Smooth muscle cell (in vitro differentiated cells): ENCODE results near the gene CD164. TPM values are rescaled to one million over a fixed set of nuclear protein-coding genes. Genes with fewer than 3 reads are reported as not detected.
A peak's percentile ranks its signal among the peaks of the same experiment; 100 is the strongest.

Source experiments
- DNase-seq: peaks from one replicate; lab custom pipeline; 2025; ENCODE audit not compliant: unreplicated experiment; lab: John Stamatoyannopoulos, UW
- H2AFZ ChIP-seq: fragments of 200-600 bp; sonication (generic); 2 replicates; pipeline ENCODE4 v1.6.0; 2016; ENCODE audit warnings: antibody characterized with exemption, low read depth, mild to moderate bottlenecking
- H3F3A ChIP-seq: fragments of 200-600 bp; sonication (generic); 2 replicates; pipeline ENCODE4 v1.6.0; 2017; ENCODE audit warnings: antibody characterized with exemption, low read depth
- H3K27ac ChIP-seq: fragments of 200-600 bp; sonication (generic); 2 replicates; pipeline ENCODE4 v1.5.1; 2016; ENCODE audit warnings: low read depth, mild to moderate bottlenecking
- H3K27me3 ChIP-seq: fragments of 200-600 bp; sonication (generic); 2 replicates; pipeline ENCODE4 v1.6.1; 2016; ENCODE audit warnings: low read depth, mild to moderate bottlenecking
- H3K36me3 ChIP-seq: fragments of 200-600 bp; sonication (generic); 2 replicates; pipeline ENCODE4 v1.5.1; 2016; ENCODE audit warnings: low read depth
- H3K4me1 ChIP-seq: fragments of 200-600 bp; sonication (generic); 2 replicates; pipeline ENCODE4 v1.5.1; 2016; ENCODE audit warnings: low read depth
- H3K4me2 ChIP-seq: fragments of 200-600 bp; sonication (generic); 2 replicates; pipeline ENCODE4 v1.6.0; 2016; ENCODE audit warnings: mild to moderate bottlenecking
- H3K4me3 ChIP-seq: fragments of 200-600 bp; sonication (generic); 2 replicates; pipeline ENCODE4 v1.5.1; 2016; ENCODE audit warnings: mild to moderate bottlenecking
- H3K79me2 ChIP-seq: fragments of 200-600 bp; sonication (generic); 2 replicates; pipeline ENCODE4 v1.6.0; 2016; ENCODE audit warnings: low read depth, mild to moderate bottlenecking
- H3K9ac ChIP-seq: fragments of 200-600 bp; sonication (generic); 2 replicates; pipeline ENCODE4 v1.6.0; 2016; ENCODE audit warnings: low read depth
- H3K9me3 ChIP-seq: fragments of 200-600 bp; sonication (generic); replicated peaks from 2 replicates; pipeline ENCODE4 v1.5.1; 2016; ENCODE audit warnings: low read depth
- H4K20me1 ChIP-seq: fragments of 200-600 bp; sonication (generic); 2 replicates; pipeline ENCODE4 v1.6.0; 2016; ENCODE audit warnings: low read depth
- WGBS: methylation state at CpG from one replicate; pipeline ENCODE4 v1.1.7; 2016; ENCODE audit warnings: low lambda C conversion rate; 5-methylcytosine and 5-hydroxymethylcytosine counted together
- polyA plus RNA-seq: library from polyadenylated mRNA; unstranded; fragments of >200 nt; fragmentation: Nextera tagmentation; extraction: Ambion mirVana; gene quantifications from 2 replicates; pipeline ENCODE4 v1.2.1, GENCODE V29; 2016
- total RNA-seq: library from RNA; depleted of rRNA; stranded (reverse); fragments of >200 nt; gene quantifications from 2 replicates; pipeline ENCODE4 v1.2.3, GENCODE V29; 2014
- TF ChIP-seq, protein P1 (sequence below): fragments of 200-600 bp; sonication (generic); IDR thresholded peaks from 2 replicates; pipeline ENCODE4 v1.5.1; 2017; ENCODE audit warnings: borderline replicate concordance, mild to moderate bottlenecking, antibody characterized with exemption; ENCODE audit not compliant: insufficient read depth, poor library complexity, severe bottlenecking

The CD164 gene
- total RNA-seq: 495 and 529 TPM in 2 replicates
- 272 and 305 TPM in 2 replicates for polyA plus RNA-seq

GRCh38 chr6:109381747-109382575 lies at the start of gene CD164:
Gene CD164 (minus strand): TSS chr6:109382467. CDS start chr6:109382378, 89 bp downstream.
- Histone ChIP-seq H3K36me3 (peaks cover 4% of the 10 kb centered on the region), H3F3A (no peaks in the 10 kb centered on the region), H3K9ac (peak within 1 kb of the TSS; percentile 98), H3K27me3 (no peaks in the 10 kb centered on the region), H3K4me2 (peak within 1 kb of the TSS; percentile 93), H3K9me3 (no peaks in the 10 kb centered on the region), H3K4me1 (peaks cover 26% of the 10 kb centered on the region), H3K4me3 (peak within 1 kb of the TSS; percentile 62), H3K27ac (peak within 1 kb of the TSS; percentile 98), H2AFZ (peak within 1 kb of the TSS; percentile 87), H4K20me1 (peaks cover 48% of the 10 kb centered on the region), H3K79me2 (peaks cover 48% of the 10 kb centered on the region)
- peak; percentile 95 for DNase-seq
- TF ChIP-seq, protein P1, sequence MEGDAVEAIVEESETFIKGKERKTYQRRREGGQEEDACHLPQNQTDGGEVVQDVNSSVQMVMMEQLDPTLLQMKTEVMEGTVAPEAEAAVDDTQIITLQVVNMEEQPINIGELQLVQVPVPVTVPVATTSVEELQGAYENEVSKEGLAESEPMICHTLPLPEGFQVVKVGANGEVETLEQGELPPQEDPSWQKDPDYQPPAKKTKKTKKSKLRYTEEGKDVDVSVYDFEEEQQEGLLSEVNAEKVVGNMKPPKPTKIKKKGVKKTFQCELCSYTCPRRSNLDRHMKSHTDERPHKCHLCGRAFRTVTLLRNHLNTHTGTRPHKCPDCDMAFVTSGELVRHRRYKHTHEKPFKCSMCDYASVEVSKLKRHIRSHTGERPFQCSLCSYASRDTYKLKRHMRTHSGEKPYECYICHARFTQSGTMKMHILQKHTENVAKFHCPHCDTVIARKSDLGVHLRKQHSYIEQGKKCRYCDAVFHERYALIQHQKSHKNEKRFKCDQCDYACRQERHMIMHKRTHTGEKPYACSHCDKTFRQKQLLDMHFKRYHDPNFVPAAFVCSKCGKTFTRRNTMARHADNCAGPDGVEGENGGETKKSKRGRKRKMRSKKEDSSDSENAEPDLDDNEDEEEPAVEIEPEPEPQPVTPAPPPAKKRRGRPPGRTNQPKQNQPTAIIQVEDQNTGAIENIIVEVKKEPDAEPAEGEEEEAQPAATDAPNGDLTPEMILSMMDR: no peak
- WGBS: under 1% methylated on average over 56 of the region's 93 CpGs

GRCh38 chr6:109429496-109429895 lies 47.2 kb upstream of the CD164 start:
- 93% methylated on average over 3 of the region's 3 CpGs for WGBS
- Histone ChIP-seq H3K4me2 (peak overlapping the region; percentile 56), H3K9me3 (no peaks in the 10 kb centered on the region), H3F3A (no peaks in the 10 kb centered on the region), H3K79me2 (no peaks in the 10 kb centered on the region), H2AFZ (no peak overlapping the region), H3K36me3 (no peaks in the 10 kb centered on the region), H4K20me1 (no peaks in the 10 kb centered on the region), H3K4me3 (no peak overlapping the region), H3K9ac (no peak overlapping the region), H3K4me1 (no peaks in the 10 kb centered on the region), H3K27ac (no peak overlapping the region), H3K27me3 (no peaks in the 10 kb centered on the region)
- no peak for DNase-seq
- TF ChIP-seq, protein P1: no peak

GRCh38 chr6:109428889-109429477 lies 46.7 kb upstream of the CD164 start:
- Histone ChIP-seq H4K20me1 (no peaks in the 10 kb centered on the region), H3K4me1 (no peaks in the 10 kb centered on the region), H3K27ac (no peak overlapping the region), H3F3A (no peaks in the 10 kb centered on the region), H3K9ac (no peak overlapping the region), H3K36me3 (no peaks in the 10 kb centered on the region), H3K4me2 (peak overlapping the region; percentile 56), H3K9me3 (no peaks in the 10 kb centered on the region), H3K4me3 (no peak overlapping the region), H3K27me3 (no peaks in the 10 kb centered on the region), H2AFZ (peak overlapping the region; percentile 33), H3K79me2 (no peaks in the 10 kb centered on the region)
- DNase-seq: no peak
- WGBS: 55% methylated on average over 7 of the region's 7 CpGs
- TF ChIP-seq, protein P1: no peak
